KMS-11 (cell line): ENCODE measurements around the gene CENPA.

Source experiments
- H2AFZ ChIP-seq: fragments of 200-600 bp; sonication (generic); 2 replicates; pipeline ENCODE4 v1.6.1; 2016; ENCODE audit warnings: antibody characterized with exemption, mixed run types, low read depth
- H3K27ac ChIP-seq: fragments of 200-600 bp; sonication (generic); 2 replicates; pipeline ENCODE4 v1.6.1; 2016; ENCODE audit warnings: mild to moderate bottlenecking, mixed run types
- H3K27me3 ChIP-seq: fragments of 200-600 bp; sonication (generic); 2 replicates; pipeline ENCODE4 v1.6.1; 2017; ENCODE audit warnings: mild to moderate bottlenecking, low read depth, mixed run types, moderate library complexity; ENCODE audit not compliant: insufficient read depth
- H3K36me3 ChIP-seq: fragments of 200-600 bp; sonication (generic); 2 replicates; pipeline ENCODE4 v1.6.1; 2017; ENCODE audit warnings: mild to moderate bottlenecking, mixed run types; ENCODE audit not compliant: insufficient read depth
- H3K4me1 ChIP-seq: fragments of 200-600 bp; sonication (generic); 2 replicates; pipeline ENCODE4 v1.6.1; 2016; ENCODE audit warnings: mild to moderate bottlenecking, low read depth, mixed run types; ENCODE audit not compliant: poor library complexity, severe bottlenecking
- H3K4me2 ChIP-seq: fragments of 200-600 bp; sonication (generic); 2 replicates; pipeline ENCODE4 v1.7.0; 2016; ENCODE audit warnings: mild to moderate bottlenecking, mixed run types
- H3K4me3 ChIP-seq: fragments of 200-600 bp; sonication (generic); IDR thresholded peaks from 2 replicates; pipeline ENCODE4 v1.6.1; 2017; ENCODE audit warnings: low read depth, low read length, mixed read lengths; ENCODE audit not compliant: insufficient read depth
- H3K79me2 ChIP-seq: fragments of 200-600 bp; sonication (generic); 2 replicates; pipeline ENCODE4 v1.6.1; 2016; ENCODE audit warnings: low read depth, mixed run types; ENCODE audit not compliant: insufficient read depth
- H3K9ac ChIP-seq: fragments of 200-600 bp; sonication (generic); 2 replicates; pipeline ENCODE4 v1.6.1; 2016; ENCODE audit warnings: mild to moderate bottlenecking, mixed run types
- H4K20me1 ChIP-seq: fragments of 200-600 bp; sonication (generic); 2 replicates; pipeline ENCODE4 v1.6.1; 2016; ENCODE audit warnings: mild to moderate bottlenecking, mixed run types; ENCODE audit not compliant: insufficient read depth
- CTCF ChIP-seq: fragments of 200-600 bp; sonication (generic); conservative IDR thresholded peaks from 2 replicates; pipeline ENCODE4 v1.6.1; 2017; ENCODE audit warnings: low read depth, mild to moderate bottlenecking, antibody characterized with exemption, low read length, moderate library complexity, mixed read lengths

The CENPA gene

GRCh38 chr2:26818255-26818654 is 32.4 kb downstream of the CENPA start:
- H3K4me1 ChIP-seq = no peaks in the 10 kb centered on the region
- no peaks in the 10 kb centered on the region for H4K20me1 ChIP-seq
- H3K27ac ChIP-seq = no peak overlapping the region
- no peak overlapping the region for H2AFZ ChIP-seq
- no peaks in the 10 kb centered on the region for H3K79me2 ChIP-seq
- H3K27me3 ChIP-seq = no peaks in the 10 kb centered on the region
- no peak overlapping the region for H3K4me2 ChIP-seq
- no peak overlapping the region for H3K9ac ChIP-seq
- H3K4me3 ChIP-seq = no peak overlapping the region
- H3K36me3 ChIP-seq = no peaks in the 10 kb centered on the region
- no peak for TF ChIP-seq CTCF

- Histone ChIP-seq H4K20me1 (no peaks in the 10 kb centered on the region), H3K9ac (no peak overlapping the region), H3K4me2 (no peak overlapping the region), H3K27me3 (no peaks in the 10 kb centered on the region), H2AFZ (no peak overlapping the region), H3K36me3 (no peaks in the 10 kb centered on the region), H3K4me3 (no peak overlapping the region), H3K79me2 (no peaks in the 10 kb centered on the region), H3K4me1 (no peaks in the 10 kb centered on the region), H3K27ac (no peak overlapping the region)
- no peak for TF ChIP-seq CTCF
Measured at GRCh38 chr2:26818972-26819371, 33.1 kb downstream of the CENPA start.

- H3K36me3 ChIP-seq = no peaks in the 10 kb centered on the region
Measured at GRCh38 chr2:26820932-26821331, 35.1 kb downstream of the CENPA start.

GRCh38 chr2:26822877-26823276 is 37.0 kb downstream of the CENPA start:
- no peaks in the 10 kb centered on the region for H4K20me1 ChIP-seq
- no peaks in the 10 kb centered on the region for H3K36me3 ChIP-seq
- H3K27ac ChIP-seq = no peak overlapping the region
- no peak for TF ChIP-seq CTCF
- no peak overlapping the region for H3K4me3 ChIP-seq
- H3K9ac ChIP-seq = no peak overlapping the region
- H3K4me2 ChIP-seq = no peak overlapping the region
- no peaks in the 10 kb centered on the region for H3K27me3 ChIP-seq
- no peaks in the 10 kb centered on the region for H3K4me1 ChIP-seq
- no peaks in the 10 kb centered on the region for H3K79me2 ChIP-seq
- H2AFZ ChIP-seq = no peak overlapping the region

More at GRCh38 chr2:26820932-26821331, 35.1 kb downstream of the CENPA start:
- H3K27ac ChIP-seq = no peak overlapping the region
- no peak overlapping the region for H3K4me3 ChIP-seq
- no peak overlapping the region for H3K4me2 ChIP-seq
- H4K20me1 ChIP-seq = no peaks in the 10 kb centered on the region
- no peaks in the 10 kb centered on the region for H3K27me3 ChIP-seq
- no peak overlapping the region for H2AFZ ChIP-seq
- H3K9ac ChIP-seq = no peak overlapping the region
- no peak for TF ChIP-seq CTCF
- no peaks in the 10 kb centered on the region for H3K4me1 ChIP-seq
- no peaks in the 10 kb centered on the region for H3K79me2 ChIP-seq
